22Rv1 (cell line): Measurements from ENCODE around the gene ASCL2.

Experiments used
- H3K27ac ChIP-seq: fragments of 450-650 bp; 2 replicates; pipeline ENCODE4 v1.5.1; 2017
- CTCF ChIP-seq: fragments of 450-650 bp; IDR thresholded peaks from 2 replicates; pipeline ENCODE4 v1.5.1; 2017; ENCODE audit warnings: mild to moderate bottlenecking
- ZFX ChIP-seq: fragments of 450-650 bp; IDR thresholded peaks from 2 replicates; pipeline ENCODE4 v1.6.1; 2017; ENCODE audit warnings: antibody characterized with exemption, borderline replicate concordance

The ASCL2 gene

GRCh38 chr11:2268729-2269600 lies 1.4 kb downstream of the ASCL2 start:
- H3K27ac ChIP-seq = no peak overlapping the region
- TF ChIP-seq CTCF (no peak), ZFX (no peak)

GRCh38 chr11:2267851-2268728 lies 2.3 kb downstream of the ASCL2 start:
- TF ChIP-seq CTCF = no peak
- TF ChIP-seq ZFX = no peak
- no peak overlapping the region for H3K27ac ChIP-seq

GRCh38 chr11:2267306-2267850 lies 3.0 kb downstream of the ASCL2 start:
- no peak overlapping the region for H3K27ac ChIP-seq

GRCh38 chr11:2266586-2267305 lies 3.6 kb downstream of the ASCL2 start:
- TF ChIP-seq CTCF (0 out of 2 replicates have a peak, but pooled peaks have one; percentile 5), ZFX (no peak)
- no peak overlapping the region for H3K27ac ChIP-seq

More at GRCh38 chr11:2267306-2267850, 3.0 kb downstream of the ASCL2 start:
- no peak for TF ChIP-seq CTCF
- no peak for TF ChIP-seq ZFX

- H3K27ac ChIP-seq = no peak overlapping the region
- no peak for TF ChIP-seq ZFX
- no peak for TF ChIP-seq CTCF
Observed at GRCh38 chr11:2265854-2266585, 4.4 kb downstream of the ASCL2 start.

GRCh38 chr11:2265396-2265795 lies 5.0 kb downstream of the ASCL2 start:
- TF ChIP-seq ZFX (no peak), CTCF (no peak)
- H3K27ac ChIP-seq = no peak overlapping the region
